ENCODE results near the gene ZNF677.
"Not testable (repeated sequence)": the region's sequence is repeated elsewhere in the genome, so short reads cannot be mapped to it uniquely, and the experiment has no call there.

DNA sequence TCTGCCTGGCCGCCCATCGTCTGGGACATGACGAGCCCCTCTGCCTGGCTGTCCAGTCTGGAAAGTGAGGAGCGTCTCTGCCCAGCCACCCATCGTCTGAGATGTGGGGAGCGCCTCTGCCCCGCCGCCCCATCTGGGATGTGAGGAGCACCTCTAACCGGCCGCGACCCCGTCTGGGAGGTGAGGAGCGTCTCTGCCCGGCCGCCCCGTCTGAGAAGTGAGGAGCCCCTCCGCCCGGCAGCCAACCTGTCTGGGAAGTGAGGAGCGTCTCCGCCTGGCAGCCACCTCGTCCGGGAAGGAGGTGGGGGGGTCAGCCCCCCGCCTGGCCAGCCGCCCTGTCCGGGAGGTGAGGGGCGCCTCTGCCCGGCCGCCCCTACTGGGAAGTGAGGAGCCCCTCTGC lies 32.0 kb downstream of the ZNF677 start:
- TF ChIP-seq, protein P1, sequence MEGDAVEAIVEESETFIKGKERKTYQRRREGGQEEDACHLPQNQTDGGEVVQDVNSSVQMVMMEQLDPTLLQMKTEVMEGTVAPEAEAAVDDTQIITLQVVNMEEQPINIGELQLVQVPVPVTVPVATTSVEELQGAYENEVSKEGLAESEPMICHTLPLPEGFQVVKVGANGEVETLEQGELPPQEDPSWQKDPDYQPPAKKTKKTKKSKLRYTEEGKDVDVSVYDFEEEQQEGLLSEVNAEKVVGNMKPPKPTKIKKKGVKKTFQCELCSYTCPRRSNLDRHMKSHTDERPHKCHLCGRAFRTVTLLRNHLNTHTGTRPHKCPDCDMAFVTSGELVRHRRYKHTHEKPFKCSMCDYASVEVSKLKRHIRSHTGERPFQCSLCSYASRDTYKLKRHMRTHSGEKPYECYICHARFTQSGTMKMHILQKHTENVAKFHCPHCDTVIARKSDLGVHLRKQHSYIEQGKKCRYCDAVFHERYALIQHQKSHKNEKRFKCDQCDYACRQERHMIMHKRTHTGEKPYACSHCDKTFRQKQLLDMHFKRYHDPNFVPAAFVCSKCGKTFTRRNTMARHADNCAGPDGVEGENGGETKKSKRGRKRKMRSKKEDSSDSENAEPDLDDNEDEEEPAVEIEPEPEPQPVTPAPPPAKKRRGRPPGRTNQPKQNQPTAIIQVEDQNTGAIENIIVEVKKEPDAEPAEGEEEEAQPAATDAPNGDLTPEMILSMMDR (IDR thresholded peaks at IDR 0.05; ENCODE audit: insufficient read depth, low read length, poor library complexity, severe bottlenecking): not testable (repeated sequence)
- TF ChIP-seq EZH2phosphoT487 (conservative IDR thresholded peaks at IDR 0.05; ENCODE audit: low read length): not testable (repeated sequence)
